HepG2 (cell line): ENCODE measurements around the gene FBF1. TPM values are rescaled to one million over a fixed set of nuclear protein-coding genes. Genes with fewer than 3 reads are reported as not detected.

ENCODE experiments used
- CAMTA2 ChIP-seq: sonication (generic); formaldehyde crosslinking; IDR thresholded peaks from 2 replicates; pipeline ENCODE4 v1.4.0; 2020; ENCODE audit warnings: mild to moderate bottlenecking, missing genetic modification reagents, borderline replicate concordance
- ETV6 ChIP-seq: sonication (generic); formaldehyde crosslinking; conservative IDR thresholded peaks from 2 replicates; pipeline ENCODE4 v1.4.0; 2020; ENCODE audit warnings: missing genetic modification reagents
- HNRNPH1 ChIP-seq: fragments of 200-400 bp; formaldehyde crosslinking; optimal IDR thresholded peaks from 2 replicates; pipeline ENCODE3; 2017; ENCODE audit warnings: mild to moderate bottlenecking, low read depth, low read length
- HOXA9 ChIP-seq: sonication (generic); formaldehyde crosslinking; IDR thresholded peaks from 2 replicates; pipeline ENCODE4 v1.8.1; 2022; ENCODE audit warnings: missing genetic modification reagents, mild to moderate bottlenecking, moderate library complexity, borderline replicate concordance
- JARID2 ChIP-seq: sonication (generic); formaldehyde crosslinking; IDR thresholded peaks from 2 replicates; pipeline ENCODE4 v1.8.1; 2023; ENCODE audit warnings: missing genetic modification reagents, inconsistent platforms; ENCODE audit not compliant: insufficient replicate concordance
- MXI1 ChIP-seq: IDR thresholded peaks from 3 replicates; pipeline ENCODE4 v1.6.1; 2012; ENCODE audit warnings: low read depth, low read length, inconsistent platforms, borderline replicate concordance
- POLR2G ChIP-seq: fragments of 200-400 bp; formaldehyde crosslinking; IDR thresholded peaks from 2 replicates; pipeline ENCODE4 v1.6.1; 2018; ENCODE audit warnings: mild to moderate bottlenecking, low read depth, low read length, moderate library complexity
- ZNF75D ChIP-seq: sonication (generic); formaldehyde crosslinking; IDR thresholded peaks from 2 replicates; pipeline ENCODE4 v1.8.1; 2023; ENCODE audit warnings: missing genetic modification reagents, mild to moderate bottlenecking, borderline replicate concordance
- ZNF790 ChIP-seq: sonication (generic); formaldehyde crosslinking; IDR thresholded peaks from 2 replicates; pipeline ENCODE4 v1.8.0; 2022; ENCODE audit warnings: missing genetic modification reagents, mild to moderate bottlenecking, borderline replicate concordance
- ZNF839 ChIP-seq: sonication (generic); formaldehyde crosslinking; IDR thresholded peaks from 2 replicates; pipeline ENCODE4 v1.4.0; 2020; ENCODE audit warnings: missing genetic modification reagents, mild to moderate bottlenecking, borderline replicate concordance
- polyA plus RNA-seq, 8 experiments: library from polyadenylated mRNA; depleted of rRNA in 3 of 8; stranded (reverse) in 7 of 8; unstranded in 1 of 8; fragments of >200 nt; fragmentation: Illumina TruSeq in 4 of 8; extraction: Trizol in 4 of 8; gene quantifications; 2 replicates each; pipeline versions ENCODE4 v1.2.1 to v1.2.3, GENCODE V29; 2011 to 2016; ENCODE audit warnings: low read depth in 4 of 8, missing spikeins in 1 of 8, mixed read lengths in 1 of 8; ENCODE audit not compliant: insufficient read depth in 1 of 8
- total RNA-seq, 5 experiments: library from RNA; depleted of rRNA; stranded (reverse); fragments of >200 nt; fragmentation: Illumina TruSeq; extraction: Trizol; gene quantifications; 2 replicates each; pipeline ENCODE4 v1.2.3, GENCODE V29; 2016; ENCODE audit warnings: low read depth in 1 of 5
- TF ChIP-seq, protein P1 (sequence below): sonication (generic); formaldehyde crosslinking; IDR thresholded peaks from 2 replicates; pipeline ENCODE4 v1.5.0; 2020; ENCODE audit warnings: mild to moderate bottlenecking, missing genetic modification reagents, borderline replicate concordance
- TF ChIP-seq, protein P2 (sequence below): sonication (generic); formaldehyde crosslinking; IDR thresholded peaks from 2 replicates; pipeline ENCODE4 v1.4.0; 2020; ENCODE audit warnings: missing genetic modification reagents
- TF ChIP-seq, protein P3 (sequence below): sonication (generic); formaldehyde crosslinking; IDR thresholded peaks from 2 replicates; pipeline ENCODE4 v1.8.0; 2022; ENCODE audit warnings: low read depth, missing genetic modification reagents
- TF ChIP-seq, protein P4 (sequence below), 2 experiments: sonication (generic) in 1 of 2; formaldehyde crosslinking in 1 of 2; IDR thresholded peaks; 2 replicates each; pipeline versions ENCODE4 v1.4.0 to v1.6.1; 2016 to 2020; ENCODE audit warnings: borderline replicate concordance in 1 of 2, low read depth in 1 of 2, mild to moderate bottlenecking in 1 of 2, missing genetic modification reagents in 1 of 2

The FBF1 gene
- total and polyA plus RNA-seq, 2 of the 13 experiments (the other 11 are each of a cell fraction or from before 2014, with no cell fraction given) = 2.4 to 8.1 TPM

DNA sequence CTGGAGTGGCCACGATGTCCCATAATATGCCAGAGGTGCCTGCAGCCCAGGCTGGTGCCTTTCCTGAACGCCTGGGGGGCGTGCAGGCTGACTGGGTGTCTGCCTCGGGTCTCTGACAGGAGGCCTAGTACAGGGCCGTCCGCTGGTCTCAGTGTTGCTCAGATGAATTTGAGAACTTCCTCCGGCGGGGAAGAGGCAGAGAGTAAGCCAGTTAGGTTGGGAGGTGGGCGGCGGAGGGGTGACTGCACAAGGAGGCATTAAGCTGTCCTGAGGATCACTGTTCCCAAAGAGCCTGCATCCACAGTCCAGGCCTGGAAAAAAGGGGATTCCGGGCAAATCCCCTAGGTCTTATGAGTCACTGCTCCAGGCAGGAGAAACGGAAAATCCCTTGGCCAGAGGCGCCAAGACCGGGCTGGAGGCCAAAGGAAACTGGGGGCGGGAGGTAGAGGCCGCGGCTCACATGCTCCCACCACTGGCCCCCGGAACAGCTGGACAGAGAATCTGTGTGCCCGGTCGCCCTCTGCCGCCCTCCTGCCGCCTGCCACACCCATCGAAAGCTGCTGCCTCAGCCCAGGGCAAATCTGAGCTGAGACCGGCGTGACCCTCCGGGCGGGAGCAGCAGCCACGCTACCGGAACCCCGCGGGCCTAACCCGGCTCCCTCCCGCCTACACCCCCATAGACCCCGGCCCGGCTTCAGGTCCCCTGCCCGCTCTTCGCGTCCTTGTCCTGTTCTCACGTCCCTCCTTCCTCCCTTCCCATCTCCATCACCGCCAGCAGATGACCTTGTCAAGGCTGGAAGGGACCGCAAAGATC lies 63.7 kb downstream of the FBF1 start (continued):
- TF ChIP-seq, protein P1, sequence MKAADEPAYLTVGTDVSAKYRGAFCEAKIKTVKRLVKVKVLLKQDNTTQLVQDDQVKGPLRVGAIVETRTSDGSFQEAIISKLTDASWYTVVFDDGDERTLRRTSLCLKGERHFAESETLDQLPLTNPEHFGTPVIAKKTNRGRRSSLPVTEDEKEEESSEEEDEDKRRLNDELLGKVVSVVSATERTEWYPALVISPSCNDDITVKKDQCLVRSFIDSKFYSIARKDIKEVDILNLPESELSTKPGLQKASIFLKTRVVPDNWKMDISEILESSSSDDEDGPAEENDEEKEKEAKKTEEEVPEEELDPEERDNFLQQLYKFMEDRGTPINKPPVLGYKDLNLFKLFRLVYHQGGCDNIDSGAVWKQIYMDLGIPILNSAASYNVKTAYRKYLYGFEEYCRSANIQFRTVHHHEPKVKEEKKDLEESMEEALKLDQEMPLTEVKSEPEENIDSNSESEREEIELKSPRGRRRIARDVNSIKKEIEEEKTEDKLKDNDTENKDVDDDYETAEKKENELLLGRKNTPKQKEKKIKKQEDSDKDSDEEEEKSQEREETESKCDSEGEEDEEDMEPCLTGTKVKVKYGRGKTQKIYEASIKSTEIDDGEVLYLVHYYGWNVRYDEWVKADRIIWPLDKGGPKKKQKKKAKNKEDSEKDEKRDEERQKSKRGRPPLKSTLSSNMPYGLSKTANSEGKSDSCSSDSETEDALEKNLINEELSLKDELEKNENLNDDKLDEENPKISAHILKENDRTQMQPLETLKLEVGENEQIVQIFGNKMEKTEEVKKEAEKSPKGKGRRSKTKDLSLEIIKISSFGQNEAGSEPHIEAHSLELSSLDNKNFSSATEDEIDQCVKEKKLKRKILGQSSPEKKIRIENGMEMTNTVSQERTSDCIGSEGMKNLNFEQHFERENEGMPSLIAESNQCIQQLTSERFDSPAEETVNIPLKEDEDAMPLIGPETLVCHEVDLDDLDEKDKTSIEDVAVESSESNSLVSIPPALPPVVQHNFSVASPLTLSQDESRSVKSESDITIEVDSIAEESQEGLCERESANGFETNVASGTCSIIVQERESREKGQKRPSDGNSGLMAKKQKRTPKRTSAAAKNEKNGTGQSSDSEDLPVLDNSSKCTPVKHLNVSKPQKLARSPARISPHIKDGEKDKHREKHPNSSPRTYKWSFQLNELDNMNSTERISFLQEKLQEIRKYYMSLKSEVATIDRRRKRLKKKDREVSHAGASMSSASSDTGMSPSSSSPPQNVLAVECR (CRISPR knock-in tag) = 0 out of 2 replicates have a peak, but pooled peaks have one; percentile 0
- peak; percentile 24 for TF ChIP-seq JARID2 (CRISPR knock-in tag)
- TF ChIP-seq ZNF839 (CRISPR knock-in tag) = peak; percentile 74; the same call in 1 of the 2 replicates
- 0 out of 2 replicates have a peak, but pooled peaks have one; percentile 95 for TF ChIP-seq CAMTA2 (CRISPR knock-in tag)
- TF ChIP-seq MXI1 = peak; percentile 45; the same call in 1 of the 3 replicates
- peak; percentile 85; the same call in 1 of the 2 replicates for TF ChIP-seq ZNF75D (CRISPR knock-in tag)
- TF ChIP-seq POLR2G = peak; percentile 51
- peak; percentile 74 for TF ChIP-seq HOXA9 (CRISPR knock-in tag)
- TF ChIP-seq, protein P2, sequence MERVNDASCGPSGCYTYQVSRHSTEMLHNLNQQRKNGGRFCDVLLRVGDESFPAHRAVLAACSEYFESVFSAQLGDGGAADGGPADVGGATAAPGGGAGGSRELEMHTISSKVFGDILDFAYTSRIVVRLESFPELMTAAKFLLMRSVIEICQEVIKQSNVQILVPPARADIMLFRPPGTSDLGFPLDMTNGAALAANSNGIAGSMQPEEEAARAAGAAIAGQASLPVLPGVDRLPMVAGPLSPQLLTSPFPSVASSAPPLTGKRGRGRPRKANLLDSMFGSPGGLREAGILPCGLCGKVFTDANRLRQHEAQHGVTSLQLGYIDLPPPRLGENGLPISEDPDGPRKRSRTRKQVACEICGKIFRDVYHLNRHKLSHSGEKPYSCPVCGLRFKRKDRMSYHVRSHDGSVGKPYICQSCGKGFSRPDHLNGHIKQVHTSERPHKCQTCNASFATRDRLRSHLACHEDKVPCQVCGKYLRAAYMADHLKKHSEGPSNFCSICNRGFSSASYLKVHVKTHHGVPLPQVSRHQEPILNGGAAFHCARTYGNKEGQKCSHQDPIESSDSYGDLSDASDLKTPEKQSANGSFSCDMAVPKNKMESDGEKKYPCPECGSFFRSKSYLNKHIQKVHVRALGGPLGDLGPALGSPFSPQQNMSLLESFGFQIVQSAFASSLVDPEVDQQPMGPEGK (CRISPR knock-in tag) = peak; percentile 87
- TF ChIP-seq, protein P3, sequence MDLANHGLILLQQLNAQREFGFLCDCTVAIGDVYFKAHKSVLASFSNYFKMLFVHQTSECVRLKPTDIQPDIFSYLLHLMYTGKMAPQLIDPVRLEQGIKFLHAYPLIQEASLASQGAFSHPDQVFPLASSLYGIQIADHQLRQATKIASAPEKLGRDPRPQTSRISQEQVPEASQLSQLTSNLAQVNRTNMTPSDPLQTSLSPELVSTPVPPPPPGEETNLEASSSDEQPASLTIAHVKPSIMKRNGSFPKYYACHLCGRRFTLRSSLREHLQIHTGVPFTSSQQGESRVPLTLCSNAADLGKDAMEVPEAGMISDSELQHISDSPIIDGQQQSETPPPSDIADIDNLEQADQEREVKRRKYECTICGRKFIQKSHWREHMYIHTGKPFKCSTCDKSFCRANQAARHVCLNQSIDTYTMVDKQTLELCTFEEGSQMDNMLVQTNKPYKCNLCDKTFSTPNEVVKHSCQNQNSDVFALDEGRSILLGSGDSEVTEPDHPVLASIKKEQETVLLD = peak; percentile 51
- TF ChIP-seq ZNF790 (CRISPR knock-in tag) = peak; percentile 15; the same call in 1 of the 2 replicates
- TF ChIP-seq HNRNPH1 = peak; percentile 39
- TF ChIP-seq ETV6 (CRISPR knock-in tag) = no peak; the same call in 1 of the 2 replicates
- TF ChIP-seq, protein P4, sequence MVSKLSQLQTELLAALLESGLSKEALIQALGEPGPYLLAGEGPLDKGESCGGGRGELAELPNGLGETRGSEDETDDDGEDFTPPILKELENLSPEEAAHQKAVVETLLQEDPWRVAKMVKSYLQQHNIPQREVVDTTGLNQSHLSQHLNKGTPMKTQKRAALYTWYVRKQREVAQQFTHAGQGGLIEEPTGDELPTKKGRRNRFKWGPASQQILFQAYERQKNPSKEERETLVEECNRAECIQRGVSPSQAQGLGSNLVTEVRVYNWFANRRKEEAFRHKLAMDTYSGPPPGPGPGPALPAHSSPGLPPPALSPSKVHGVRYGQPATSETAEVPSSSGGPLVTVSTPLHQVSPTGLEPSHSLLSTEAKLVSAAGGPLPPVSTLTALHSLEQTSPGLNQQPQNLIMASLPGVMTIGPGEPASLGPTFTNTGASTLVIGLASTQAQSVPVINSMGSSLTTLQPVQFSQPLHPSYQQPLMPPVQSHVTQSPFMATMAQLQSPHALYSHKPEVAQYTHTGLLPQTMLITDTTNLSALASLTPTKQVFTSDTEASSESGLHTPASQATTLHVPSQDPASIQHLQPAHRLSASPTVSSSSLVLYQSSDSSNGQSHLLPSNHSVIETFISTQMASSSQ (IDR thresholded peaks at IDR 0.05; ENCODE audit: low read depth) = 0 out of 2 replicates have a peak, but pooled peaks have one; percentile 2
- TF ChIP-seq, protein P4 (CRISPR knock-in tag; IDR thresholded peaks at IDR 0.05; ENCODE audit: borderline replicate concordance) = peak; percentile 12; the same call in 1 of the 2 replicates
